HepG2 (cell line): ENCODE measurements around the gene FBLN5. TPM values are rescaled to one million over a fixed set of nuclear protein-coding genes. Genes with fewer than 3 reads are reported as not detected.

Experiments used
- ATAC-seq: fragments of 200-7000 bp; cut with Tn5 transposase; 3 replicates; pipeline ENCODE4 v1.9.1; 2020; ENCODE audit warnings: mild to moderate bottlenecking, moderate library complexity
- BruUV-seq: library from RNA; stranded (reverse); fragments of 400-500 nt; replicated peaks from 2 replicates; lab custom pipeline; 2021; lab: Mats Ljungman, UMichigan
- CTCF ChIA-PET: fragments of 300-600 bp; formaldehyde crosslinking; extraction: SDS; loops from one replicate; lab custom pipeline; 2021; ENCODE audit warnings: low total read pairs, inconsistent platforms, low intra/inter-chr PET ratio; lab: Yijun Ruan, JAX
- POLR2A ChIA-PET: fragments of 350-600 bp; sonication (Branson Sonifier 250); formaldehyde crosslinking; loops from one replicate; lab custom pipeline; 2020; ENCODE audit warnings: antibody characterized with exemption, inconsistent platforms; lab: Yijun Ruan, JAX
- DNase-seq: peaks from one replicate; pipeline ENCODE4 v3.0.0-alpha.2; 2015; ENCODE audit warnings: low spot score
- FAIRE-seq: peaks from 3 replicates; lab custom pipeline; 2011; peaks lifted over from hg19 to GRCh38; lab: Jason Lieb, UNC
- H2AFZ ChIP-seq: one replicate; pipeline ENCODE4 v1.6.1; 2011; ENCODE audit warnings: low read length, inconsistent platforms
- H3K27ac ChIP-seq: fragments of 300-600 bp; 3 replicates; pipeline ENCODE4 v1.8.0; 2011; ENCODE audit warnings: mixed run types, mild to moderate bottlenecking, mixed read lengths, low read length, inconsistent platforms; ENCODE audit not compliant: insufficient read depth; ENCODE audit errors: extremely low read length
- H3K27me3 ChIP-seq, 2 experiments: fragments of 200-600 bp in 1 of 2; 2 replicates in 1 of 2; 3 replicates in 1 of 2; pipeline versions ENCODE4 v1.6.0 to v1.8.0; 2011; ENCODE audit warnings: low read length in 2 of 2, mild to moderate bottlenecking in 2 of 2, moderate library complexity in 2 of 2, inconsistent platforms in 1 of 2; ENCODE audit not compliant: insufficient read depth in 2 of 2, control insufficient read depth in 1 of 2
- H3K36me3 ChIP-seq, 2 experiments: fragments of 200-600 bp in 1 of 2; replicated peaks in 1 of 2; 2 replicates in 1 of 2; 3 replicates in 1 of 2; pipeline versions ENCODE4 v1.5.1 to v1.8.0; 2011; ENCODE audit warnings: low read length in 2 of 2, inconsistent platforms in 1 of 2; ENCODE audit not compliant: insufficient read depth in 2 of 2, control insufficient read depth in 1 of 2
- H3K4me1 ChIP-seq: 2 replicates; pipeline ENCODE4 v1.5.1; 2012; ENCODE audit warnings: low read length, inconsistent platforms; ENCODE audit not compliant: insufficient read depth
- H3K4me2 ChIP-seq: 2 replicates; pipeline ENCODE4 v1.6.0; 2011; ENCODE audit warnings: low read depth, low read length, inconsistent platforms
- H3K4me3 ChIP-seq, 3 experiments: fragments of 200-600 bp in 1 of 3; sonication (generic), shearing (Covaris generic) in 1 of 3; replicated peaks in 1 of 3; 2 replicates each; pipeline ENCODE4 v1.5.1; 2011 to 2016; ENCODE audit warnings: low read length in 3 of 3, inconsistent platforms in 2 of 3, low read depth in 2 of 3, mild to moderate bottlenecking in 2 of 3, control low read depth in 1 of 3, mixed read lengths in 1 of 3; ENCODE audit not compliant: insufficient read depth in 1 of 3
- H3K79me2 ChIP-seq: one replicate; pipeline ENCODE4 v1.6.1; 2011; ENCODE audit warnings: low read length, inconsistent platforms; ENCODE audit not compliant: insufficient read depth
- H3K9ac ChIP-seq: 2 replicates; pipeline ENCODE4 v1.6.0; 2011; ENCODE audit warnings: mild to moderate bottlenecking, low read depth, low read length, inconsistent platforms; ENCODE audit not compliant: insufficient read depth
- H3K9me3 ChIP-seq: 2 replicates; pipeline ENCODE4 v1.5.1; 2012; ENCODE audit warnings: mild to moderate bottlenecking, low read length
- H4K20me1 ChIP-seq: 2 replicates; pipeline ENCODE4 v1.6.0; 2011; ENCODE audit warnings: inconsistent platforms, mild to moderate bottlenecking, low read length, moderate library complexity; ENCODE audit not compliant: insufficient read depth
- CREM ChIP-seq, 2 experiments: sonication (generic) in 1 of 2; formaldehyde crosslinking in 1 of 2; IDR thresholded peaks; 2 replicates each; pipeline versions ENCODE4 v1.4.0 to v1.6.1; 2016 to 2020; ENCODE audit warnings: antibody characterized with exemption in 1 of 2, mild to moderate bottlenecking in 1 of 2, missing genetic modification reagents in 1 of 2
- MXD4 ChIP-seq: IDR thresholded peaks from 2 replicates; pipeline ENCODE4 v1.6.1; 2016; ENCODE audit warnings: mild to moderate bottlenecking, missing biosample characterization, missing genetic modification reagents
- NKX3-1 ChIP-seq: sonication (generic); formaldehyde crosslinking; IDR thresholded peaks from 2 replicates; pipeline ENCODE4 v1.5.0; 2020; ENCODE audit warnings: missing genetic modification reagents
- ZNF263 ChIP-seq: sonication (generic); formaldehyde crosslinking; IDR thresholded peaks from 2 replicates; pipeline ENCODE4 v1.4.0; 2020; ENCODE audit warnings: missing genetic modification reagents
- ZNF337 ChIP-seq: sonication (generic); formaldehyde crosslinking; IDR thresholded peaks from 2 replicates; pipeline ENCODE4 v1.5.1; 2020; ENCODE audit warnings: missing genetic modification reagents, low read depth, mild to moderate bottlenecking, borderline replicate concordance
- ZNF563 ChIP-seq: sonication (generic); formaldehyde crosslinking; IDR thresholded peaks from 2 replicates; pipeline ENCODE4 v1.8.0; 2022; ENCODE audit warnings: mild to moderate bottlenecking, moderate library complexity, missing genetic modification reagents
- ZNF615 ChIP-seq: sonication (generic); formaldehyde crosslinking; IDR thresholded peaks from 2 replicates; pipeline ENCODE4 v1.5.0; 2020; ENCODE audit warnings: mild to moderate bottlenecking, missing genetic modification reagents, borderline replicate concordance
- ZNF839 ChIP-seq: sonication (generic); formaldehyde crosslinking; IDR thresholded peaks from 2 replicates; pipeline ENCODE4 v1.4.0; 2020; ENCODE audit warnings: missing genetic modification reagents, mild to moderate bottlenecking, borderline replicate concordance
- ZNF883 ChIP-seq: sonication (generic); formaldehyde crosslinking; IDR thresholded peaks from 2 replicates; pipeline ENCODE4 v1.5.1; 2020; ENCODE audit warnings: mild to moderate bottlenecking, missing genetic modification reagents; ENCODE audit errors: not compliant biosample characterization
- ZSCAN25 ChIP-seq: sonication (generic); formaldehyde crosslinking; IDR thresholded peaks from 2 replicates; pipeline ENCODE4 v1.8.0; 2022; ENCODE audit warnings: mild to moderate bottlenecking, missing genetic modification reagents
- WGBS: methylation state at CpG from one replicate; pipeline ENCODE4 v1.1.6; 2017; ENCODE audit warnings: low lambda C conversion rate; 5-methylcytosine and 5-hydroxymethylcytosine counted together
- in situ Hi-C: cut with HindIII; loops from 2 replicates; pipeline ENCODE4 v1.10.0; 2017; ENCODE audit warnings: low pct_unique_long_range_greater_than_20kb; ENCODE audit not compliant: extremely low pct_ligation_motif_present
- intact Hi-C: fragments of 100-400 bp; cut with micrococcal nuclease; formaldehyde crosslinking; loops from one replicate; pipeline ENCODE4 v1.10.0; 2022; ENCODE audit not compliant: unreplicated experiment
- polyA plus RNA-seq, 8 experiments: library from polyadenylated mRNA; depleted of rRNA in 3 of 8; stranded (reverse) in 7 of 8; unstranded in 1 of 8; fragments of >200 nt; fragmentation: Illumina TruSeq in 4 of 8; extraction: Trizol in 4 of 8; gene quantifications; 2 replicates each; pipeline versions ENCODE4 v1.2.1 to v1.2.3, GENCODE V29; 2011 to 2016; ENCODE audit warnings: low read depth in 4 of 8, missing spikeins in 1 of 8, mixed read lengths in 1 of 8; ENCODE audit not compliant: insufficient read depth in 1 of 8
- total RNA-seq, 5 experiments: library from RNA; depleted of rRNA; stranded (reverse); fragments of >200 nt; fragmentation: Illumina TruSeq; extraction: Trizol; gene quantifications; 2 replicates each; pipeline ENCODE4 v1.2.3, GENCODE V29; 2016; ENCODE audit warnings: low read depth in 1 of 5
- TF ChIP-seq, protein P1 (sequence below): sonication (generic); formaldehyde crosslinking; IDR thresholded peaks from 2 replicates; pipeline ENCODE4 v1.8.0; 2022; ENCODE audit warnings: mild to moderate bottlenecking, missing genetic modification reagents
- TF ChIP-seq, protein P2 (sequence below): sonication (generic); formaldehyde crosslinking; IDR thresholded peaks from 2 replicates; pipeline ENCODE4 v1.4.0; 2020; ENCODE audit warnings: missing genetic modification reagents, borderline replicate concordance
- TF ChIP-seq, protein P3 (sequence below): sonication (generic); formaldehyde crosslinking; IDR thresholded peaks from 2 replicates; pipeline ENCODE4 v1.4.0; 2020; ENCODE audit warnings: mild to moderate bottlenecking, missing genetic modification reagents
- TF ChIP-seq, protein P4 (sequence below): sonication (generic); formaldehyde crosslinking; IDR thresholded peaks from 2 replicates; pipeline ENCODE4 v1.4.0; 2020; ENCODE audit warnings: low read depth, mild to moderate bottlenecking, missing genetic modification reagents

The FBLN5 gene
- total and polyA plus RNA-seq, 2 of the 13 experiments (the other 11 are each of a cell fraction or from before 2014, with no cell fraction given) = 0.38 to 0.77 TPM

DNA sequence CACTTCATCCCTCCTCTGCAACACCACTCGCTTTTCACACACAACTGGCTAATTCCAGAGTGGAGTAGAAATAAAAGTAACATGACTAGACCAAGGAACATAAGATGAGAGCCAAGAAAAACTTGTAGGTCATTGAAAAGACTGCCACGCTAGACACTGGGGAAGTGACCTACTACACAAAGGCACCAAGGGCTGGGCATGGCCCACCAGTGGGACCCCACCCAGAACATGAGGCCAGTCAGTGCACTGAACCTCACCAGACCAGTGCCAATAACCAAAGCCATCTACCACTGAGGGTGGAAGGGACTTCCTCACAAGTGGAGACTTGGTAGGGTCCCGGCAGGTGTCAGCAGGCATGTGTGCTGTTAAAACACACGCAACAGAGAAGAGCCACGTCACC lies 19.7 kb downstream of the FBLN5 start:
- Histone ChIP-seq H4K20me1 (no peaks in the 10 kb centered on the region), H3K4me2 (no peak overlapping the region), H3K4me3 (no peak overlapping the region), H3K9me3 (no peaks in the 10 kb centered on the region), H3K4me1 (no peaks in the 10 kb centered on the region), H3K27me3 (no peaks in the 10 kb centered on the region), H2AFZ (no peak overlapping the region), H3K36me3 (no peaks in the 10 kb centered on the region), H3K79me2 (no peaks in the 10 kb centered on the region), H3K27ac (no peak overlapping the region), H3K9ac (no peak overlapping the region)
- intact Hi-C loops = no loop called here
- WGBS = 79% methylated on average over 5 of the region's 5 CpGs
- DNase-seq = no peak
- POLR2A ChIA-PET = no interaction called here
- CTCF ChIA-PET = no interaction called here
- no peak for TF ChIP-seq MXD4 (CRISPR knock-in tag)
- no peak for TF ChIP-seq ZNF839 (CRISPR knock-in tag)
- no peak for ATAC-seq
- in situ Hi-C loops = no loop called here
- FAIRE-seq = no peak
- no TSS peak for BruUV-seq

DNA sequence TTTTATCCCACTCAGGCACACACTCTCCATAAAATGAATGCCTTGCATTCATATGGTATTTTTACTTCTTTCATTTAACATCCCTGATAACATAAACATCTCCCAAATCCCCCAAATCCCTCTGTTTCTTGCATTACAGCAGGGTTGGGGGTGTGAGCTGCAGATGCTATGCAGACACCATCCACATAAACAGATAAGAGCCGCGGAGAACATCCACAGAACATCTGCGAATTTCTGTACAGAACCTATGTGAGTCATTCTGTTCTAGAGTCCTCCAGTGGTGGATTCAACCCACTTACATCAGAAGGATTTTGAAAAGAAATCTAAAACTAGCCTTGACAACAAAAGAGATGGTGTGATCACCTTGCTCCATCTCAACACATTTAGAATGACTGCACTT lies 20.3 kb downstream of the FBLN5 start:
- Histone ChIP-seq H3K36me3 (no peaks in the 10 kb centered on the region), H4K20me1 (no peaks in the 10 kb centered on the region), H3K4me2 (no peak overlapping the region), H2AFZ (no peak overlapping the region), H3K4me1 (no peaks in the 10 kb centered on the region), H3K27ac (no peak overlapping the region), H3K79me2 (no peaks in the 10 kb centered on the region), H3K9me3 (no peaks in the 10 kb centered on the region), H3K27me3 (no peaks in the 10 kb centered on the region), H3K9ac (no peak overlapping the region), H3K4me3 (no peak overlapping the region)
- no peak for ATAC-seq
- no peak for FAIRE-seq
- WGBS = 66% methylated on average over 3 of the region's 3 CpGs
- POLR2A ChIA-PET = no interaction called here
- CTCF ChIA-PET = no interaction called here
- intact Hi-C loops = no loop called here
- in situ Hi-C loops = no loop called here
- DNase-seq = no peak
- BruUV-seq = no TSS peak
- TF ChIP-seq, protein P1, sequence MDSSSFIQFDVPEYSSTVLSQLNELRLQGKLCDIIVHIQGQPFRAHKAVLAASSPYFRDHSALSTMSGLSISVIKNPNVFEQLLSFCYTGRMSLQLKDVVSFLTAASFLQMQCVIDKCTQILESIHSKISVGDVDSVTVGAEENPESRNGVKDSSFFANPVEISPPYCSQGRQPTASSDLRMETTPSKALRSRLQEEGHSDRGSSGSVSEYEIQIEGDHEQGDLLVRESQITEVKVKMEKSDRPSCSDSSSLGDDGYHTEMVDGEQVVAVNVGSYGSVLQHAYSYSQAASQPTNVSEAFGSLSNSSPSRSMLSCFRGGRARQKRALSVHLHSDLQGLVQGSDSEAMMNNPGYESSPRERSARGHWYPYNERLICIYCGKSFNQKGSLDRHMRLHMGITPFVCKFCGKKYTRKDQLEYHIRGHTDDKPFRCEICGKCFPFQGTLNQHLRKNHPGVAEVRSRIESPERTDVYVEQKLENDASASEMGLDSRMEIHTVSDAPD (CRISPR knock-in tag) = no peak
- no peak for TF ChIP-seq ZNF883 (CRISPR knock-in tag)
- TF ChIP-seq, protein P2, sequence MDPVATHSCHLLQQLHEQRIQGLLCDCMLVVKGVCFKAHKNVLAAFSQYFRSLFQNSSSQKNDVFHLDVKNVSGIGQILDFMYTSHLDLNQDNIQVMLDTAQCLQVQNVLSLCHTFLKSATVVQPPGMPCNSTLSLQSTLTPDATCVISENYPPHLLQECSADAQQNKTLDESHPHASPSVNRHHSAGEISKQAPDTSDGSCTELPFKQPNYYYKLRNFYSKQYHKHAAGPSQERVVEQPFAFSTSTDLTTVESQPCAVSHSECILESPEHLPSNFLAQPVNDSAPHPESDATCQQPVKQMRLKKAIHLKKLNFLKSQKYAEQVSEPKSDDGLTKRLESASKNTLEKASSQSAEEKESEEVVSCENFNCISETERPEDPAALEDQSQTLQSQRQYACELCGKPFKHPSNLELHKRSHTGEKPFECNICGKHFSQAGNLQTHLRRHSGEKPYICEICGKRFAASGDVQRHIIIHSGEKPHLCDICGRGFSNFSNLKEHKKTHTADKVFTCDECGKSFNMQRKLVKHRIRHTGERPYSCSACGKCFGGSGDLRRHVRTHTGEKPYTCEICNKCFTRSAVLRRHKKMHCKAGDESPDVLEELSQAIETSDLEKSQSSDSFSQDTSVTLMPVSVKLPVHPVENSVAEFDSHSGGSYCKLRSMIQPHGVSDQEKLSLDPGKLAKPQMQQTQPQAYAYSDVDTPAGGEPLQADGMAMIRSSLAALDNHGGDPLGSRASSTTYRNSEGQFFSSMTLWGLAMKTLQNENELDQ (CRISPR knock-in tag) = no peak
- TF ChIP-seq ZSCAN25 = no peak
- no peak for TF ChIP-seq ZNF615
- no peak for TF ChIP-seq ZNF563 (CRISPR knock-in tag)
- TF ChIP-seq NKX3-1 = no peak
- TF ChIP-seq, protein P3, sequence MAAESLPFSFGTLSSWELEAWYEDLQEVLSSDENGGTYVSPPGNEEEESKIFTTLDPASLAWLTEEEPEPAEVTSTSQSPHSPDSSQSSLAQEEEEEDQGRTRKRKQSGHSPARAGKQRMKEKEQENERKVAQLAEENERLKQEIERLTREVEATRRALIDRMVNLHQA (CRISPR knock-in tag) = no peak
- no peak for TF ChIP-seq ZNF337
- TF ChIP-seq, protein P4, sequence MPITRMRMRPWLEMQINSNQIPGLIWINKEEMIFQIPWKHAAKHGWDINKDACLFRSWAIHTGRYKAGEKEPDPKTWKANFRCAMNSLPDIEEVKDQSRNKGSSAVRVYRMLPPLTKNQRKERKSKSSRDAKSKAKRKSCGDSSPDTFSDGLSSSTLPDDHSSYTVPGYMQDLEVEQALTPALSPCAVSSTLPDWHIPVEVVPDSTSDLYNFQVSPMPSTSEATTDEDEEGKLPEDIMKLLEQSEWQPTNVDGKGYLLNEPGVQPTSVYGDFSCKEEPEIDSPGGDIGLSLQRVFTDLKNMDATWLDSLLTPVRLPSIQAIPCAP = no peak
- no peak for TF ChIP-seq CREM (IDR thresholded peaks at IDR 0.05)
- no peak for TF ChIP-seq CREM (CRISPR knock-in tag; IDR thresholded peaks at IDR 0.05)
- TF ChIP-seq ZNF263 (CRISPR knock-in tag) = no peak
